Aorta (tissue), 5 donors: ENCODE results near the gene F2RL1. TPM values are rescaled to one million over a fixed set of nuclear protein-coding genes. Genes with fewer than 3 reads are reported as not detected.
"Not testable (repeated sequence)": the region's sequence is repeated elsewhere in the genome, so short reads cannot be mapped to it uniquely, and the experiment has no call there.

Experiments used
- ATAC-seq: fragments of 200-7000 bp; cut with Tn5 transposase; one replicate; pipeline ENCODE4 v1.9.1; 2022; ENCODE audit warnings: moderate library complexity; ENCODE audit not compliant: low FRiP score
- DNase-seq, 2 donors: peaks; one replicate each; pipeline ENCODE4 v3.0.0-alpha.2; 2020
- H3K27ac ChIP-seq, 2 donors: one replicate each; pipeline ENCODE4 v1.5.1; 2013; ENCODE audit warnings: low read length in 2 of 2, mild to moderate bottlenecking in 2 of 2, moderate library complexity in 2 of 2, control low read depth in 1 of 2, inconsistent platforms in 1 of 2, low read depth in 1 of 2
- H3K27me3 ChIP-seq, 2 donors: one replicate each; pipeline ENCODE4 v1.6.1; 2013; ENCODE audit warnings: control low read depth in 1 of 2, low read length in 1 of 2, mild to moderate bottlenecking in 1 of 2, moderate library complexity in 1 of 2; ENCODE audit not compliant: insufficient read depth in 2 of 2, control insufficient read depth in 1 of 2
- H3K36me3 ChIP-seq, 2 donors: one replicate each; pipeline ENCODE4 v1.6.1; 2013; ENCODE audit warnings: control low read depth in 1 of 2, low read length in 1 of 2, mild to moderate bottlenecking in 1 of 2; ENCODE audit not compliant: insufficient read depth in 2 of 2, control insufficient read depth in 1 of 2
- H3K4me1 ChIP-seq, 2 donors: one replicate each; pipeline ENCODE4 v1.6.1; 2013; ENCODE audit warnings: low read length in 2 of 2, control low read depth in 1 of 2, mild to moderate bottlenecking in 1 of 2, moderate library complexity in 1 of 2; ENCODE audit not compliant: insufficient read depth in 2 of 2, control insufficient read depth in 1 of 2
- H3K4me3 ChIP-seq, 2 donors: one replicate each; pipeline ENCODE4 v1.5.1; 2013; ENCODE audit warnings: low read length in 2 of 2, control low read depth in 1 of 2, mild to moderate bottlenecking in 1 of 2
- H3K9me3 ChIP-seq: one replicate; pipeline ENCODE4 v1.6.1; 2013; ENCODE audit warnings: mild to moderate bottlenecking, low read length; ENCODE audit not compliant: control insufficient read depth
- WGBS, 2 donors: extraction: QIAGEN DNeasy Blood & Tissue Kit; methylation state at CpG; one replicate each; pipeline ENCODE4 v1.1.7; 2013; 5-methylcytosine and 5-hydroxymethylcytosine counted together
- intact Hi-C, 2 donors: fragments of 100-400 bp; cut with DNase I; formaldehyde crosslinking; loops; one replicate each; pipeline versions ENCODE4 v1.14.2 to v1.15.0; 2022
- long read RNA-seq, 2 donors: library from polyadenylated mRNA; unstranded; transcript quantifications; one replicate each; pipeline ENCODE4 v2.0.0, GENCODE V29; 2020 to 2021
- polyA plus RNA-seq, 2 donors: library from polyadenylated mRNA; stranded (reverse); fragments of 200-250 nt; gene quantifications; one replicate each; pipeline ENCODE4 v1.2.3, GENCODE V29; 2013
- total RNA-seq, 2 donors: library from RNA; stranded (reverse); fragmentation: NEBNext Ultra II Directional; extraction: Animal tissue kit (Norgen Biotek cat#: 25700); gene quantifications; one replicate each; pipeline ENCODE4 v1.2.1, GENCODE V29; 2021
- donor health status: healthy with polysubstance abuse.
- donor health status: Bipolar disorder and iron deficiency.
- donor health status: DM: no; HTN: no; CAD: no.
- donor health status: DM: no; HTN: no; CAD: no.
- donor health status: DM: yes; HTN: yes; CAD: no.

F2RL1 gene, protein sequence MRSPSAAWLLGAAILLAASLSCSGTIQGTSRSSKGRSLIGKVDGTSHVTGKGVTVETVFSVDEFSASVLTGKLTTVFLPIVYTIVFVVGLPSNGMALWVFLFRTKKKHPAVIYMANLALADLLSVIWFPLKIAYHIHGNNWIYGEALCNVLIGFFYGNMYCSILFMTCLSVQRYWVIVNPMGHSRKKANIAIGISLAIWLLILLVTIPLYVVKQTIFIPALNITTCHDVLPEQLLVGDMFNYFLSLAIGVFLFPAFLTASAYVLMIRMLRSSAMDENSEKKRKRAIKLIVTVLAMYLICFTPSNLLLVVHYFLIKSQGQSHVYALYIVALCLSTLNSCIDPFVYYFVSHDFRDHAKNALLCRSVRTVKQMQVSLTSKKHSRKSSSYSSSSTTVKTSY
- 1 to 10 TPM in 1 of 2 donors, under 1 TPM in 1; 0.88 to 1.9 TPM for total RNA-seq
- 10 to 100 TPM in 1 of 2 donors, 1 to 10 TPM in 1; 5.5 to 10.7 TPM for polyA plus RNA-seq
- long read RNA-seq, donor 1, result 0 reads
- long read RNA-seq, donor 2, result 0 reads

DNA sequence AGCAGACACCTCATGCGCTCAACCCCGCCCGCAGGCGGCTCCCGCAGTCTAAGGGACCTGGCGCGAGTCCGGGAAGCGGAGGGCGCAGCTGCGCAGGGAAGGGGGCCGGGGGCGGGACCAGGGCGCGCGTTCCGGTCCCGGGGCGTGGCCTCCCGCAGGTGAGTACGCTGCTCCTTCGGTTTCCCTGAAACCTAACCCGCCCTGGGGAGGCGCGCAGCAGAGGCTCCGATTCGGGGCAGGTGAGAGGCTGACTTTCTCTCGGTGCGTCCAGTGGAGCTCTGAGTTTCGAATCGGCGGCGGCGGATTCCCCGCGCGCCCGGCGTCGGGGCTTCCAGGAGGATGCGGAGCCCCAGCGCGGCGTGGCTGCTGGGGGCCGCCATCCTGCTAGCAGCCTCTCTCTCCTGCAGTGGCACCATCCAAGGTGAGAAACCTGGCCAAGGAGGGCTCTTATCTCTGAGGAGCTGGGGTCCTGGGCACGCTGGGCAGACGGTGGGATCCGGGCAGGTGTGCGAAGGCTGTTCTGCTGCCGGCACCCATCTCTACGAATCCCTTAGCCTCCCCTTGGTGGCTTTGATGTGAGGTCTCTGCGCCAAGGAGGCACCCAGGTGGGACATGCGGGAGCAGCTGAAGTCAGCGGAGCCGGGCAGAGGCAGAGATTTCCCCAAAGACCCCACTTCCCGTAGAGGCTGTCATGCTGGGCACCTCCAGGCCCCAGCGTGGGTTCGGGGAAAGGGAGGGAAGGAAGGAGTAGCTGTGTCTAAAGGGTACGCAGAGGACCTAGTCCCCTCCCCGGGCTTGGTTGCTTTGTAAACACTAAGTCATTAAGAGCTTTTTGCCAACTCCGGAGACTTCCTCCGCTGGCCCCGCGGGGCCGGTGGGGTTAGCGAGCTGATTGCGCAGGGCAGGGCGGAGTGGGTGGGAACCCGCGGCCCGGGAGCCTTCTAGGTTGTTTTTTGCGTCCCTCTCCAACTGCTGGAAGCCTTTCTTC is at the start of gene F2RL1:
Gene F2RL1 (plus strand): TSS at position 187 of the 988 bp plus-strand sequence. CDS start 153 bp downstream, at position 340.
- Histone ChIP-seq H3K9me3 (no peaks in the 10 kb centered on the region), H3K27me3 (no peaks in the 10 kb centered on the region), H3K4me3 (peak within 1 kb of the TSS; percentile 16 to 52), H3K27ac (no peak within 1 kb of the TSS), H3K4me1 (no peaks in the 10 kb centered on the region), H3K36me3 (no peaks in the 10 kb centered on the region)
- intact Hi-C loops, result no loop called here
- ATAC-seq (peak; percentile 71), DNase-seq (peak; percentile 60 to 82)
- 1% methylated on average over 72 of the region's 72 CpGs for WGBS, 2 donors

DNA sequence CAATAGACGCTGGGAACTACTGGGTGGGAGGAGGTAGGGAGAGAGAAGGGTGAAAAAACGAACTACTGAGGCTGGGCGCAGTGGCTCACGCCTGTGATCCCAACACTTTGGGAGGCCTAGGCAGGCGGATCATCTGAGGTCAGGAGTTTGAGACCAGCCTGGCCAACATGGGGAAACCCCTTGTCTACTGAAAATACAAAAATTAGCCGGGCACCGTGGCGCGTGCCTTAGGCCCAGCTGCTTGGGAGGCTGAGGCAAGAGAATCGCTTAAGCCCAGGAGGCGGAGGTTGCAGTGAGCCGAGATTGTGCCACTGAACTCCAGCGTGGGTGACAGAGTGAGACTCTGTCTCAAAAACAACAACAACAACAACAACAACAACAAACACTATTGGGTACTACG is 47.8 kb upstream of the F2RL1 start:
- H3K36me3 ChIP-seq, ATAC-seq, H3K27me3 ChIP-seq, intact Hi-C loops, H3K27ac ChIP-seq, DNase-seq, H3K9me3 ChIP-seq, H3K4me1 ChIP-seq, H3K4me3 ChIP-seq: not testable (repeated sequence)
- WGBS, 2 donors, result 95 to 96% methylated on average over 14 of the region's 14 CpGs

DNA sequence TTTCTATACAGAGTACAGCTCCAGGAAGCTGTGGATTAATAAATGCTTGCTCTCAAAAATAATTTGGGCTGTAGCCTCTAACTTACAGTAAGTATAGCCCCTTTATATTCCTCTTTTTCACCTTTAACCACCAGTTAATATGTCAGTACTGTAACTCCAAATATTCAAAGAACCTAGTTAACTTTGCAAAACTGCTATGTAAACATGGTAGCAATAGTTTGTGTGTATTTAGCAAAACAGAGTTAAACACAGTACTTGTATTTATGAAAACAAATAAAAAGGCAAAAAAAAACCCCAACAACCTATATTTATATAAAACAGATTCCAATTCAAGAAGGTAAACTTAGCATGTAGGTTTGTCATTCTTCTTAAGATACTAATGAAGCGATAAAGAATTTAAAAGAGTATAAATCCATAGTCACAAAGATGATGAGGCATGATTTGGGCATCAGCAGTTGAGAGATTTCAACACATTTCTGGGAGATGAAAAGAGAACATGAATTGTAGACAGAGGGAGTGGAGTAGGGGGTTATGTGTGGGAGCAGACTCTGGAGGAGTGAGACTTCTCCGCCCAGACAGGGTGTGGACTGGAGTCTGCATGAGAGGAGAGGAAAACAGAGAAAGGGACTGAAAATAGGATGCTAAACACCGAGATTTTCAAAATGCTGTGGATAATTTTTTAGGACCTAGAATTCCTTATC is 47.0 kb upstream of the F2RL1 start:
- Histone ChIP-seq H3K4me1 (no peaks in the 10 kb centered on the region), H3K36me3 (no peaks in the 10 kb centered on the region), H3K27me3 (no peaks in the 10 kb centered on the region), H3K27ac (no peak overlapping the region), H3K4me3 (no peak overlapping the region), H3K9me3 (no peaks in the 10 kb centered on the region)
- intact Hi-C loops, result no loop called here
- ATAC-seq, result no peak
- 61 to 64% methylated on average over 3 of the region's 3 CpGs for WGBS, 2 donors
- DNase-seq, result no peak

DNA sequence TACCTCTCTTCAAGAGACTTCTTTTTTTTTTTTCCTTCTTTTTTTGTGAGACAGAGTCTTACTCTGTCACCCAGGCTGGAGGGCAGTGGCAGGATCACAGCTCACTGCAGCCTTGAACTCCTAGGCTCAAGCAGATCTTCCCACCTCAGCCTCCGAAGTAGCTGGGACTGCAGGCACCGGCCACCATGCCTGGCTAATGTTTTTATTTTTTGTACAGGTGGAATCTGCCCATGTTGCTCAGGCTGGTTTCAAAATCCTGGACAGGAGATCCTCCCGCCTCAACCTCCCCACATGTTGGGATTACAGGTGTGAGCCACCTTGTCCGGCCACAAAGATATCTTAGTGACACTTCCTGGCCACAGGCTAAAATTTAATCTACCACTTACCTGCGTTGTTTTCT is 42.9 kb upstream of the F2RL1 start:
- DNase-seq, result peak in 1 of 2 donors; percentile 51
- Histone ChIP-seq H3K27me3 (no peaks in the 10 kb centered on the region), H3K36me3 (no peaks in the 10 kb centered on the region), H3K4me1 (no peaks in the 10 kb centered on the region), H3K27ac (no peak overlapping the region), H3K4me3 (no peak overlapping the region), H3K9me3 (no peaks in the 10 kb centered on the region)
- ATAC-seq, result no peak
- WGBS, 2 donors, result 78 to 94% methylated on average over 5 of the region's 5 CpGs
- intact Hi-C loops, result loop anchor here (2.0 to 5.0 kb wide), 2 partner anchors 174 to 175 kb away; no protein-coding TSS in a partner anchor

GRCh38 chr5:76776391-76776790 is 42.4 kb upstream of the F2RL1 start:
- 78 to 84% methylated on average over 2 of the region's 2 CpGs for WGBS, 2 donors
- DNase-seq (no peak), ATAC-seq (no peak)
- Histone ChIP-seq H3K27me3 (no peaks in the 10 kb centered on the region), H3K9me3 (no peaks in the 10 kb centered on the region), H3K4me3 (no peak overlapping the region), H3K4me1 (no peaks in the 10 kb centered on the region), H3K27ac (no peak overlapping the region), H3K36me3 (no peaks in the 10 kb centered on the region)
- intact Hi-C loops, result loop anchor here in 1 of 2 donors (5.0 kb wide), 1 partner anchor 174 kb away; no protein-coding TSS in a partner anchor

DNA sequence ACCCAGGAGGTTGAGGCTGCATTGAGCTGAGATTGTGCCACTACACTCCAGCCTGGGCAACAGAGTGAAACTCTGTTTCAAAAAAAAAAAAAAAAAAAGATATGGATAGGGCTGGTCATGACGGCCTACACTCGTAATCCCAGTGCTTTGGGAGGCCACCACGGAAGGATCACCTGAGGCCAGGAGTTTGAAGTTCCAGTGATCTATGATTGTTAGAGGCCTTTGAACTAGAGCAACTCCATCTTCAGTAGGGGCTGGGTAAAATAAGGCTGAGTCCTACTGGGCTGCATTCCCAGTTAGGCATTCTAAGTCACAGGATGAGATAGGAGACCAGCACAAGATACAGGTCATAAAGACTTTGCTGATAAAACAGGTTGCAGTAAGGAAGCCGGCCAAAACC is 38.2 kb upstream of the F2RL1 start:
- H3K27me3 ChIP-seq, H3K4me1 ChIP-seq, H3K4me3 ChIP-seq, intact Hi-C loops, H3K9me3 ChIP-seq, ATAC-seq, H3K27ac ChIP-seq, H3K36me3 ChIP-seq: not testable (repeated sequence)
- 96% methylated on average over 4 of the region's 4 CpGs for WGBS, 2 donors
- peak in 1 of 2 donors; percentile 19 for DNase-seq

GRCh38 chr5:76781775-76782174 is 37.1 kb upstream of the F2RL1 start:
- H3K27ac ChIP-seq, result no peak overlapping the region
- no peaks in the 10 kb centered on the region for H3K27me3 ChIP-seq
- no peaks in the 10 kb centered on the region for H3K36me3 ChIP-seq
- H3K4me3 ChIP-seq, result no peak overlapping the region
- WGBS, 2 donors, result 94 to 95% methylated on average over 10 of the region's 10 CpGs
- no peaks in the 10 kb centered on the region for H3K4me1 ChIP-seq
- ATAC-seq (no peak), DNase-seq (peak in 1 of 2 donors; percentile 33)
- H3K9me3 ChIP-seq, result no peaks in the 10 kb centered on the region
- intact Hi-C loops, result no loop called here

- no peaks in the 10 kb centered on the region for H3K36me3 ChIP-seq
- ATAC-seq (no peak), DNase-seq (no peak)
- H3K9me3 ChIP-seq, result no peaks in the 10 kb centered on the region
- intact Hi-C loops, result no loop called here
- no peaks in the 10 kb centered on the region for H3K4me1 ChIP-seq
- no peak overlapping the region for H3K27ac ChIP-seq
- 96% methylated on average over 3 of the region's 3 CpGs for WGBS, 2 donors
- H3K27me3 ChIP-seq, result no peaks in the 10 kb centered on the region
- H3K4me3 ChIP-seq, result no peak overlapping the region
Measured at GRCh38 chr5:76782444-76782843, 36.4 kb upstream of the F2RL1 start.
